Measurements from ENCODE around the gene NEDD9.

Gene NEDD9

GRCh38 chr6:11268978-11269377 is 36.5 kb upstream of the NEDD9 start:
- H3K9me3 ChIP-seq (ENCODE audit: severe bottlenecking) = no peaks in the 10 kb centered on the region
- no peak overlapping the region for H3K27ac ChIP-seq (ENCODE audit: poor library complexity, severe bottlenecking)
- H3K4me3 ChIP-seq (ENCODE audit: severe bottlenecking) = no peak overlapping the region
- H3K4me1 ChIP-seq (ENCODE audit: insufficient read depth, poor library complexity, severe bottlenecking) = no peaks in the 10 kb centered on the region
- ATAC-seq (ENCODE audit: low read depth) = no peak
- H3K27me3 ChIP-seq (ENCODE audit: insufficient read depth, poor library complexity, severe bottlenecking) = no peaks in the 10 kb centered on the region
- no peak for DNase-seq (ENCODE audit: low spot score)
- H3K36me3 ChIP-seq (ENCODE audit: low read depth) = no peaks in the 10 kb centered on the region
- no peak for TF ChIP-seq CTCF (IDR thresholded peaks at IDR 0.05; ENCODE audit: poor library complexity, severe bottlenecking)

GRCh38 chr6:11266926-11267325 is 34.5 kb upstream of the NEDD9 start:
- ATAC-seq (ENCODE audit: low read depth) (no peak), DNase-seq (ENCODE audit: low spot score) (no peak)
- Histone ChIP-seq H3K27ac (ENCODE audit: poor library complexity, severe bottlenecking) (no peak overlapping the region), H3K9me3 (ENCODE audit: severe bottlenecking) (no peaks in the 10 kb centered on the region), H3K27me3 (ENCODE audit: insufficient read depth, poor library complexity, severe bottlenecking) (no peaks in the 10 kb centered on the region), H3K4me1 (ENCODE audit: insufficient read depth, poor library complexity, severe bottlenecking) (no peaks in the 10 kb centered on the region), H3K36me3 (ENCODE audit: low read depth) (no peaks in the 10 kb centered on the region), H3K4me3 (ENCODE audit: severe bottlenecking) (no peak overlapping the region)
- TF ChIP-seq CTCF (IDR thresholded peaks at IDR 0.05; ENCODE audit: poor library complexity, severe bottlenecking) = no peak

DNA sequence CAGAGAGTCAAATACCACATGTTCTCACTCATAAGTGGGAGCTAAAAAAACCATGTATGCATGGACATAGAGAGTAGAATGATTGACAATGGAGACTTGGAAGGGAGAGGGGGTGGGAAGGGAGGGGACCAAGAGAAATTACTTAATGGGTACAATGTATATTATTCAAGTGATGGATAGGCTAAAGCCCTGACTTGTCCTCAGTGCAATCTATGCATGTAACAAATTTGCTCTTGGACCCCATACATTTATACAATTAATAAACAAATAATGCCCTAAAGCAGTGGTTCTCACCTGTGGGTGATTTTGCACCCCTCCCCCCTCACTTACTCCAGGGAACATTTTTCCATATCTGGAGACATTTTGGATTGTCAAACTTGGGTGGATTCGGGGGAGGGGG is 33.5 kb upstream of the NEDD9 start:
- Histone ChIP-seq H3K27ac (ENCODE audit: poor library complexity, severe bottlenecking) (no peak overlapping the region), H3K9me3 (ENCODE audit: severe bottlenecking) (no peaks in the 10 kb centered on the region), H3K4me3 (ENCODE audit: severe bottlenecking) (no peak overlapping the region), H3K27me3 (ENCODE audit: insufficient read depth, poor library complexity, severe bottlenecking) (no peaks in the 10 kb centered on the region), H3K4me1 (ENCODE audit: insufficient read depth, poor library complexity, severe bottlenecking) (no peaks in the 10 kb centered on the region), H3K36me3 (ENCODE audit: low read depth) (no peaks in the 10 kb centered on the region)
- no peak for ATAC-seq (ENCODE audit: low read depth)
- no peak for TF ChIP-seq CTCF (IDR thresholded peaks at IDR 0.05; ENCODE audit: poor library complexity, severe bottlenecking)
- no peak for DNase-seq (ENCODE audit: low spot score)

DNA sequence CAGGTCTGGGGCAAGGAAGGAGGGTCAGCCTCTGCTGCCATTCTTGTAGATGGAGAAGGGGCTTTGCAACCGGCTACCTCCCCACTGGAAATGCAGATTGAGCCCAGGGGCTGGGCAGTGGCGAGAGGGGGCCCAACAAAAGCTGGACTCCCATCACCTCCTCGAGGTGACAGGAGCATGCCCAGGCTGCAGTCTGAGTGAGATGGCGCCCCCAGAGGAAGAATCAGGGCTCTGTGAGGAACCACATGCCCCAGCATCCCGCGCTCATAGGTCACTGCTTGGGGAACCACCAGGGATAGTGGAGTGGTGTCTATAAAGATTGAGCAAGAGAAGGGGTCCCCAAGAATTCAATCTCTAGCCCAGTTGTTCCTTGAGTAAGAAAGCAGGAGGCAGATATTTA is 31.6 kb upstream of the NEDD9 start:
- no peaks in the 10 kb centered on the region for H3K36me3 ChIP-seq (ENCODE audit: low read depth)

More for the DNA sequence above, 31.6 kb upstream of the NEDD9 start:
- DNase-seq (ENCODE audit: low spot score) = no peak
- no peaks in the 10 kb centered on the region for H3K9me3 ChIP-seq (ENCODE audit: severe bottlenecking)
- no peaks in the 10 kb centered on the region for H3K4me1 ChIP-seq (ENCODE audit: insufficient read depth, poor library complexity, severe bottlenecking)
- no peak for TF ChIP-seq CTCF (IDR thresholded peaks at IDR 0.05; ENCODE audit: poor library complexity, severe bottlenecking)
- H3K27me3 ChIP-seq (ENCODE audit: insufficient read depth, poor library complexity, severe bottlenecking) = no peaks in the 10 kb centered on the region
- ATAC-seq (ENCODE audit: low read depth) = no peak
- H3K4me3 ChIP-seq (ENCODE audit: severe bottlenecking) = no peak overlapping the region
- H3K27ac ChIP-seq (ENCODE audit: poor library complexity, severe bottlenecking) = no peak overlapping the region
